Heart left ventricle (tissue), 13 donors: ENCODE measurements around the gene SOBP.

Experiments used
- POLR2A ChIP-seq, 2 donors: fragments of 450-650 bp; IDR thresholded peaks; one replicate each; pipeline ENCODE4 v1.6.1; 2017; ENCODE audit warnings: antibody characterized with exemption in 2 of 2, mild to moderate bottlenecking in 2 of 2, moderate library complexity in 2 of 2
- TF ChIP-seq, protein P1 (sequence below), 12 donors: fragments of 200-600 bp; sonication (generic) in 4 of 12; IDR thresholded peaks; one replicate each; pipeline versions ENCODE4 v1.5.0 to v1.8.0; 2018 to 2022; ENCODE audit warnings: antibody characterized with exemption in 12 of 12, mild to moderate bottlenecking in 5 of 12
- donor health status: ischemic (EF 13 %, LVEDD 7.1; RV severe dilation, severe dysfunction).
- donor health status: DM: no; HTN: yes; CAD: no.
- donor health status: DM: no; HTN: no; CAD: no.
- donor health status: ischemic (EF 25% LVEDD 6.9; RV normal size, moderate dysfunction).
- donor health status: ischemic (EF 25% LVEDD 5.7; RV mildly dilated, moderate dysfunction).
- donor health status: ischemic (EF 35%, LVEDD 5.7; RV mildly dilated, moderate dysfunction).
- donor health status: nonischemic (EF 11% LVEDD 7.7; RV severe dilation, severe dysfunction).
- donor health status: DM: yes; HTN: yes; CAD: no.
- donor health status: PGD.
- donor health status: ischemic (EF 29% LVEDD 5.4; RV normal size, mild dysfunction).
- donor health status: nonischemic (EF 23%, LVEDD 6.1; RV moderate dilation, normal function).

DNA sequence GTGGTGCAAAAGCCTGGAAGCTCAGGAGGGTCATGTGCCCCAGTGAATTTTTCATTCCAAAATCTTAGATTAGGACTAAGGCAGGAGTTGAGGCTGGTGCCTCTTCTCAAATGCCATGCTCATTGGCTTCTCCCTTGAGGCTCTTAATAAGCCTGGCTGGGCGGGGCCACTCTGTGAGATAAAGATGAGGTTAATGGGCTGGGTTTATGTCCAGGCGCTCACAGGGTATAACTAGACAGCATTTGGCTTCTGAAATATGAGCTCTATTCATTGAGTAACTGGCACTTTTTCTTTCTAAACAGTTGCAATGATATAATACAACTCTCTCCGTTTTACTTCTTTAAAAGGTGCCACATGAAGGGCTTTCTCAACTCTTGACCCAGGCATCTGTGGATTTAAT lies 177.9 kb downstream of the SOBP start:
- TF ChIP-seq, protein P1, sequence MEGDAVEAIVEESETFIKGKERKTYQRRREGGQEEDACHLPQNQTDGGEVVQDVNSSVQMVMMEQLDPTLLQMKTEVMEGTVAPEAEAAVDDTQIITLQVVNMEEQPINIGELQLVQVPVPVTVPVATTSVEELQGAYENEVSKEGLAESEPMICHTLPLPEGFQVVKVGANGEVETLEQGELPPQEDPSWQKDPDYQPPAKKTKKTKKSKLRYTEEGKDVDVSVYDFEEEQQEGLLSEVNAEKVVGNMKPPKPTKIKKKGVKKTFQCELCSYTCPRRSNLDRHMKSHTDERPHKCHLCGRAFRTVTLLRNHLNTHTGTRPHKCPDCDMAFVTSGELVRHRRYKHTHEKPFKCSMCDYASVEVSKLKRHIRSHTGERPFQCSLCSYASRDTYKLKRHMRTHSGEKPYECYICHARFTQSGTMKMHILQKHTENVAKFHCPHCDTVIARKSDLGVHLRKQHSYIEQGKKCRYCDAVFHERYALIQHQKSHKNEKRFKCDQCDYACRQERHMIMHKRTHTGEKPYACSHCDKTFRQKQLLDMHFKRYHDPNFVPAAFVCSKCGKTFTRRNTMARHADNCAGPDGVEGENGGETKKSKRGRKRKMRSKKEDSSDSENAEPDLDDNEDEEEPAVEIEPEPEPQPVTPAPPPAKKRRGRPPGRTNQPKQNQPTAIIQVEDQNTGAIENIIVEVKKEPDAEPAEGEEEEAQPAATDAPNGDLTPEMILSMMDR (IDR thresholded peaks at IDR 0.05) = no peak
- TF ChIP-seq POLR2A (IDR thresholded peaks at IDR 0.05) = no peak
